Activated CD8-positive, alpha-beta memory T cell treated with anti-CD3 and anti-CD28 coated beads, Interleukin-2, amount 10 ng/mL, durations not matched to agents 7 days and 5 days (primary cell): ENCODE data around the gene PRKAR1B. TPM values are rescaled to one million over a fixed set of nuclear protein-coding genes. Genes with fewer than 3 reads are reported as not detected.

Source experiments
- ATAC-seq: fragments of 150-1000 bp; cut with Tn5 transposase; one replicate; pipeline ENCODE4 v1.10.0; 2021; ENCODE audit warnings: moderate library complexity
- CTCF ChIA-PET: fragments of 350-600 bp; sonication (Branson Sonifier 250); formaldehyde crosslinking; loops from one replicate; lab custom pipeline; 2021; ENCODE audit warnings: antibody characterized with exemption; lab: Charles Lee
- DNase-seq: peaks from one replicate; pipeline ENCODE4 v3.0.0-alpha.2; 2020
- H3K27ac Mint-ChIP-seq: one replicate; pipeline ENCODE4 v1.8.0; 2021; ENCODE audit warnings: mild to moderate bottlenecking, mixed read lengths
- H3K27me3 Mint-ChIP-seq: one replicate; pipeline ENCODE4 v1.8.0; 2021; ENCODE audit warnings: mixed read lengths
- H3K36me3 Mint-ChIP-seq: one replicate; pipeline ENCODE4 v1.8.0; 2021; ENCODE audit warnings: mild to moderate bottlenecking, mixed read lengths
- H3K4me1 Mint-ChIP-seq: one replicate; pipeline ENCODE4 v1.8.0; 2021; ENCODE audit warnings: mixed read lengths
- H3K4me3 Mint-ChIP-seq: one replicate; pipeline ENCODE4 v1.8.0; 2021; ENCODE audit warnings: mild to moderate bottlenecking, moderate library complexity, mixed read lengths
- H3K9me3 Mint-ChIP-seq: one replicate; pipeline ENCODE4 v1.8.0; 2022; ENCODE audit warnings: low read depth, mixed read lengths
- total RNA-seq, 2 experiments: library from RNA; stranded (reverse); gene quantifications; one replicate each; pipeline ENCODE4 v1.2.3, GENCODE V29; 2021

Gene PRKAR1B
- total RNA-seq, 2 experiments from 2014 or later, result 22.6 to 25.0 TPM

DNA sequence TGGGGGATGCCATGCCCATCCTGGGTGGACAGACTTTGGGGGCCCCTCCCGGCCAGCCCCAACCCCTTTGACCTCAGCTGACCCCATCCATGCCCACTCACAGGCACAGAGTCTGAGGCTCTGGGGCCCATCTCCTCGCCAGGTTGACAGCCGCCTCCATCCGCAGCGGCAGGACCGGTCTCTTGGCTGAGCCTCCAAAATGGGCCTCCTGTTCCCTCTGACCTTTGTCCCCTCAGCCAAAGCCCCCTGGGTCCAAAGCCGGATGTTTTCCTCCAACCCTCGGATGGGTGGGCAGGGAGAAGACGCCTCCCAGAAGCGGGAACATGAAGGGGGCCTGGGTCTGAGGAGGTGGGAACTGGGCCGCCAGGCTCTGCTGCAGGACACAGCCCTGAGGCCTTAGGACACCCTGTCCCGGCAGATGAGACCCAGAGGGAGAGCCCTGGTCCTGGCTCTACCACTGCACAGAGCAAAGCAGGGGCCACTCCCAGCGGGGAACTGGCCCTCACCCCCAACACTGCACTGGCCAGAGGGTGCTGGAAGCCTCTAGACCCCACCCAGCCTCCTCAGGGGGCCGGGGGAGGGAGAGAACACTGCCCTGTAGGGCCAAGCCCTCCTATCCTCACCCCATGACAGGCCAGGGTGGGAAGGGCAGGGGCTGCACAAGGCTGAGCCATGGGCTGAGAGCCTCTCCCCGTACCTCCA, 220.0 kb downstream of the PRKAR1B start:
- Mint-ChIP-seq H3K27me3 (no peaks in the 10 kb centered on the region), H3K27ac (no peak overlapping the region), H3K4me3 (no peak overlapping the region), H3K36me3 (no peaks in the 10 kb centered on the region), H3K9me3 (no peaks in the 10 kb centered on the region), H3K4me1 (no peaks in the 10 kb centered on the region)
- DNase-seq (no peak), ATAC-seq (no peak)
- CTCF ChIA-PET, result no interaction called here

GRCh38 chr7:506391-506831, 220.7 kb downstream of the PRKAR1B start:
- DNase-seq (no peak), ATAC-seq (no peak)
- no peaks in the 10 kb centered on the region for H3K4me1 Mint-ChIP-seq
- no peak overlapping the region for H3K4me3 Mint-ChIP-seq
- H3K27me3 Mint-ChIP-seq, result no peaks in the 10 kb centered on the region
- CTCF ChIA-PET, result no interaction called here
- no peak overlapping the region for H3K27ac Mint-ChIP-seq
- no peaks in the 10 kb centered on the region for H3K9me3 Mint-ChIP-seq
- H3K36me3 Mint-ChIP-seq, result no peaks in the 10 kb centered on the region

- Mint-ChIP-seq H3K9me3 (no peaks in the 10 kb centered on the region), H3K27ac (no peak overlapping the region), H3K36me3 (no peaks in the 10 kb centered on the region), H3K4me3 (no peak overlapping the region), H3K4me1 (no peaks in the 10 kb centered on the region), H3K27me3 (no peaks in the 10 kb centered on the region)
- CTCF ChIA-PET, result no interaction called here
- ATAC-seq (no peak), DNase-seq (no peak)
These were observed 221.9 kb downstream of the PRKAR1B start for GRCh38 chr7:505171-505570.

DNA sequence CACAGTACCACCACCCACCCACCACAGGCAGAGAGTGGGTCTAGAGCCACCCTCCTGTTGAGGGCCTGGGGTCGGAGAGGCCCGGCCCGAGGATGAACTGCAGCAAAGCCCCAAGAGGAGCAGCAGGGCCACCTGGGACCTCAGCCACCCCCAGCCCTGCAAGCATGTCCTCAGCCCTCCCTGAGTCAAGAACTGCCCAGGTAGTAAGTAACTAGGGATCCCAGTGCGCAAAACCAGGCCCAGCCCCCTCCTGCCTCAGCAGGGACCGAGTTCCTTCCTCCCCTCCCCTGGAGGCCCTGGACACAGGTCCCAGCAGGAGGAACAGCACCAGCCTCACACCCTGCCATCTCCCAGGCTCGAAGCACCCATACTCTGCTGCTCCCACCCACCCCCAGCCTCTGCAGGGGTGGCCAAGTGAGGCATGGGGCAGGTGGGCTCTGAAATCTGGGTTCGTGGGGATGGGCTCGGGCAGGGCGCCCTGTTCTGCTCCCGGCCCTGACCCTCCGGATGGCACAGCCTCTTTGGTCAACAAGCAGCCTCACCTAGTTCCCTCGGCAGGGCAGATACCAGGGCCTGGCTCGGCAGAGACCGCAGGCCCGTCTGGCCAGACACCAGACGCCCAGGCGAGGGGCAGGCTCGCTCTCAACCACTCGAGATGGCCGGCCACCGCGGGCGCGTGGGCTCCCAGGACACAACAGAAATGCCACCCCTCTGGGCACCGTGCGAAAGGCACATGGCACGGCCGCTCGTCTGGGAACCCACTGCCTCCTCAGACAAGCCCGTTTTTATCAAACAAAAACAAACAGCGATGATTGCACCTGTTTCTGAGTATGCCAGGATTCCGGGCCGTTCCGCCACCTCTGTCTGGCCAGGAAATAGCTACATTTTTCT, 222.6 kb downstream of the PRKAR1B start:
- Mint-ChIP-seq H3K9me3 (no peaks in the 10 kb centered on the region), H3K4me3 (no peak overlapping the region), H3K4me1 (no peaks in the 10 kb centered on the region), H3K27me3 (no peaks in the 10 kb centered on the region), H3K36me3 (no peaks in the 10 kb centered on the region), H3K27ac (no peak overlapping the region)
- no peak for DNase-seq
- CTCF ChIA-PET, result no interaction called here
- ATAC-seq, result no peak

- Mint-ChIP-seq H3K4me3 (no peak overlapping the region), H3K4me1 (no peaks in the 10 kb centered on the region), H3K27ac (no peak overlapping the region), H3K9me3 (no peaks in the 10 kb centered on the region), H3K27me3 (no peaks in the 10 kb centered on the region), H3K36me3 (no peaks in the 10 kb centered on the region)
- no peak for DNase-seq
- CTCF ChIA-PET, result no interaction called here
- ATAC-seq, result no peak
These were observed 223.4 kb downstream of the PRKAR1B start for GRCh38 chr7:503575-504111.

GRCh38 chr7:502296-502695, 224.8 kb downstream of the PRKAR1B start:
- no peaks in the 10 kb centered on the region for H3K9me3 Mint-ChIP-seq
- CTCF ChIA-PET, result no interaction called here
- DNase-seq (no peak), ATAC-seq (no peak)
- no peaks in the 10 kb centered on the region for H3K36me3 Mint-ChIP-seq
- H3K27me3 Mint-ChIP-seq, result no peaks in the 10 kb centered on the region
- H3K4me1 Mint-ChIP-seq, result peaks cover 4% of the 10 kb centered on the region
- no peak overlapping the region for H3K27ac Mint-ChIP-seq
- no peak overlapping the region for H3K4me3 Mint-ChIP-seq

GRCh38 chr7:501526-501925, 225.6 kb downstream of the PRKAR1B start:
- H3K4me3 Mint-ChIP-seq, result no peak overlapping the region
- ATAC-seq (no peak), DNase-seq (no peak)
- CTCF ChIA-PET, result no interaction called here
- no peaks in the 10 kb centered on the region for H3K9me3 Mint-ChIP-seq
- no peaks in the 10 kb centered on the region for H3K36me3 Mint-ChIP-seq
- H3K27me3 Mint-ChIP-seq, result no peaks in the 10 kb centered on the region
- peaks cover 4% of the 10 kb centered on the region for H3K4me1 Mint-ChIP-seq
- no peak overlapping the region for H3K27ac Mint-ChIP-seq

GRCh38 chr7:500521-501420, 226.3 kb downstream of the PRKAR1B start:
- Mint-ChIP-seq H3K4me1 (peaks cover 4% of the 10 kb centered on the region), H3K27me3 (no peaks in the 10 kb centered on the region), H3K27ac (no peak overlapping the region), H3K9me3 (no peaks in the 10 kb centered on the region), H3K36me3 (no peaks in the 10 kb centered on the region), H3K4me3 (no peak overlapping the region)
- no peak for DNase-seq
- CTCF ChIA-PET, result no interaction called here
- ATAC-seq, result no peak

- Mint-ChIP-seq H3K36me3 (no peaks in the 10 kb centered on the region), H3K27ac (no peak overlapping the region), H3K9me3 (no peaks in the 10 kb centered on the region), H3K27me3 (no peaks in the 10 kb centered on the region), H3K4me1 (peaks cover 4% of the 10 kb centered on the region), H3K4me3 (no peak overlapping the region)
- ATAC-seq (no peak), DNase-seq (no peak)
- CTCF ChIA-PET, result no interaction called here
These were observed 227.1 kb downstream of the PRKAR1B start for GRCh38 chr7:499853-500485.

Other genes with a start within 250 kb of the PRKAR1B start
- gene PDGFA, start 207.4 kb downstream of the PRKAR1B start, total RNA-seq, result 1 to 10 TPM in 1 of 2 experiments, under 1 TPM in 1; 0.67 to 2.3 TPM
- gene DNAAF5, start 582 bp downstream of the PRKAR1B start, total RNA-seq, result 10 to 100 TPM; 22.3 to 27.5 TPM
- 10 to 100 TPM; 41.4 to 46.3 TPM for gene SUN1, start 105.2 kb upstream of the PRKAR1B start, total RNA-seq
- gene GET4, start 149.3 kb upstream of the PRKAR1B start, total RNA-seq, result 10 to 100 TPM; 38.0 to 39.2 TPM
- 10 to 100 TPM; 12.4 to 30.8 TPM for gene ADAP1, start 227.4 kb upstream of the PRKAR1B start, total RNA-seq
- 10 to 100 TPM; 18.7 to 18.9 TPM for gene COX19, start 248.3 kb upstream of the PRKAR1B start, total RNA-seq